NT2/D1 (cell line): ENCODE data around the gene LRFN2.

Source experiments
- SUZ12 ChIP-seq: IDR thresholded peaks from 2 replicates; pipeline ENCODE4 v1.6.1; 2011; ENCODE audit not compliant: insufficient read length, insufficient read depth; ENCODE audit errors: extremely low read depth
- ZNF274 ChIP-seq: IDR thresholded peaks from 2 replicates; pipeline ENCODE4 v1.6.1; 2011; ENCODE audit warnings: mild to moderate bottlenecking, low read depth, low read length

- TF ChIP-seq ZNF274 (no peak), SUZ12 (no peak)
These were observed 579 bp downstream of the LRFN2 start for GRCh38 chr6:40586369-40587201.
